Activated CD8-positive, alpha-beta memory T cell treated with anti-CD3 and anti-CD28 coated beads, Interleukin-2, amount 50 U/mL, for 48 hours (primary cell): ENCODE results near the gene PRELP.
"Not testable (repeated sequence)": the region's sequence is repeated elsewhere in the genome, so short reads cannot be mapped to it uniquely, and the experiment has no call there.

Experiments
- DNase-seq: peaks from one replicate; pipeline ENCODE4 v3.0.0-alpha.2; 2020

The PRELP gene

DNA sequence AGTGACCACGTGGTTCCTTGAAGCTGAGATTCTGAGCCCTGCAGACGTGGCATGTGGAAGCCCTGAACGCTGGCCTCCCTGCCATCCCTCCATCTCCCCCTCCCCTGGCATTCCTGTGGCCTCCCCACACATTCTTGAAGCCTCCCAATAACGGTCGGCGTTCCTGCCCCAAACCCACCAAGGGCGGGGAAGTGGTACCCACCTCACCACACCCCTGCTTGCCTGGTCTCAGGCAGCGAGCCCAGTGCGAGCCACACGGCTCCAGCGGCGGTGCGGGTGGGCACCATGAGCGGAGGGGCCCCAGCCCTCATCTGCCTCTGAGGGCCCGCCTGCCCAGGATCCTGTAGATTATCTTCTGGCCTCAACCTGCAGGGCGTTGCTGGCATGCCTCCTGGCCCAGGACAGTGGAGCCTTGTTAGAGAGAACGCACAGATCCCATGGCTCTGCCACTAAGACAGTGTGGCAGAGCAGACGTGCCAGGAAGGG is 20.6 kb upstream of the PRELP start:
- DNase-seq, result no peak

DNA sequence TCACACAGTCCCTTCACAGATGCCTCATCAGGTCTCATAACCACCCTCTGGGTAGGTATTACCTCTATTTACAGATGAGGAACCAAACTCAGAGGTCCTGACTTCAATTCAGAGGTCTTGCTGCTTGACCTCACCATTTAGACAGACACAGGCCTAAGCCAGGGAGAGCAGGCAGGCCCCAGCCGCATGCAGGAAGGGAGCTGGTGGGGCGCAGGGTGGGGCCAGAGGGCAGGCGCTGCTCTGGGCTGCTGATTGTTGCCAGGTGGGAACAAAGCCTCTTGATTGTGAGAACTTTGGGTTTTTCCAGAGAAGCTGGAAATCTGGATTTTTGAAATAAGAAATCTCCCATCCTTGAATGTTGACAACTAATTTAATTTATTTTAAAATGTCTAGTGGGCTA is 19.9 kb upstream of the PRELP start:
- DNase-seq, result no peak

DNA sequence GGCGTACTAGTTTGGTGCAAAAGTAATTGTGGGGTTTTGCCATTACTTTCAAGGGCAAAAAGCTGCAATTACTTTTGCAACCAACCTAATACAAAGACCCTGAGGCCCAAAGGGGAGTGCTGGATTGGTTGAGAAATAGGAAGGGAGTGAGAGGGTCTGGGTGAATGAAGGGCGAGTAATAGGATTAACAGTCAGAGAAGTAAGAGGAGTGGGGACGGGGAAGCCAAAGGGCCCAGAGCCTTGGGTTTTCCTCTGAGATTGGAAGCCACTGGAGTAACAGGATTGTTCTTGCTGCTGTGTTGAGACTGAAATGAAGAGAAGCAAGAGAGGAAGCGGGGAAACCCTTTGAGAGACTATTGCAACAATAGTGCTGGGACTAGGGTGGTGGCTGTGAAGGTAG is 19.0 kb upstream of the PRELP start:
- DNase-seq, result no peak

DNA sequence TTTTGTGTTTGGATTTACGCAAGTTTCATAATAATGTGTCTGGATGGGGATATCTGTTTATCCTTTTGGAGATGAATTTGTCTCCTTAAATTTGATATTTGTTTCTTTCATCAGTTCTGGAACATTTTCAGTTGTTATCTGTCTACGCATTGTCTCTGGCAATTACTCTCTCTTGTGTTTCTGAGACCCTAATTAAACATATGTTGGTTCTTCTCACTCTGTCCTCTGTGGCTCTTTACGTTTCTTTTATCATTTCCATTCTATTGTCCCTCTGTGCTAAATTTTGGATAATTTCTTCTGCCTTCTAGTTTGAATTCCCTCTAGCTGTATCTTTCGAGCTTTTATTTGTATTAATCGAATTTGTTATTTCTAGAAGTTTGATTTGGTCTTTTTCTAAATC is 17.5 kb upstream of the PRELP start:
- DNase-seq, result no peak

DNA sequence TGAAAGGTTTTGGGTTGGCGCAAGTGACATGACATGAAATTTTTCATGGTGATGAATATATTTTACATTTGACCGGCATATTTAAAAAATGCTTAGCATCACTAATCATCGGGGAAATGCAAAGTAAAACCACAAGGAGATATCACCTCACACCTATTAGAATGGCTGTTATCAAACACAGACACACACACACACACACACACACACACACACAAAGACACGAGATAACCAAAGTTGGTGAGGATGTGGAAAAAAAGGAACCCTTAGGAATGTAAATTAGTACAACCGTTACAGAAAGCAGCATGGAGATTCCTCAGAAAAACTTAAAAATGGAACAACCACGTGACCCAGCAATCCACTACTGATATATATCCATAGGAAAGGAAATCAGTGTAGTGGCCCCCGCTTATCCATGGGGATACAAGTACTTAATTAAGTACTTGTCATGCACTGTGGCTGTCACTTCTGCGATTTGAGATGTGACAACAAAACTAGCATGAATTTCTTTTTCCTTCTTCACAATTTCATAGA is 15.9 kb upstream of the PRELP start:
- no peak for DNase-seq

DNA sequence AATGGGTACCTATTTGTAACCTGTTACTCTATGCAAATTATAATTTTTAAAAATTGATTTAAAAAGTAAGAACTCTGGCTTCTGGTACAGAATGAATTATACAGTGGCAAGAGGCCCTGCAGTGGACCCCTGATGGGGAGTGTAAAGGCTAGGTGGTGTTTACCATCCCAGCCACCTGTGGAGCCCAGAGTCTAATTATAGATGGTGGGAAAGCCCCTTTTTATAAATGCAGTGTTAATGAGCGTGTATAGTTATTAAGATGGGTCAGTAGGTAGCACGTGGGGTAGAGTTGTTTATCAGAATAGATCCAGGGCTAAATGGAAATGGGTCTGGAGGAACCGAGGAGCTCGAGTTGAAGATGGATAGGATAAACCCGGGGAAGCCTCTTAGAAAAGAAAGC is 13.9 kb upstream of the PRELP start:
- DNase-seq, result no peak

DNA sequence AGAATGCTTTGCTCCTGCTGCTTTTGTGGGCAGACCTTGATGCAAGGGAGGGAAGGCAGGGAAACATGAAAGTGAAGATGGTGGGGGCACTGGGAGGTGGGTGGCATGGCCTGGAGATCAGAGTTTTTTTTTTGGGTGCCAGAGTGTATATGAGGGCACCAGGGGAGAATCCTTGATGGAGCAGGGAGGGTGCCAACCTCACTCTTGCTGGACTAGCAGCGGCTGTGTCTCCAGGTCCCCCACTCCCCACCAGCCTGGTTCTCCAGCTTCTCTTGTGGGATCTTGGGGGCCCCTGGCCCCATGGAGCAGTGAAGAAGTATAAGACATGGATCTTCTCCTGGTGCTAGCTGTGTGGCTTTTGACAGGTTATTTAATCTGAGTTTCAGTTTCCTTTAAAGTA is 13.5 kb upstream of the PRELP start:
- no peak for DNase-seq

DNA sequence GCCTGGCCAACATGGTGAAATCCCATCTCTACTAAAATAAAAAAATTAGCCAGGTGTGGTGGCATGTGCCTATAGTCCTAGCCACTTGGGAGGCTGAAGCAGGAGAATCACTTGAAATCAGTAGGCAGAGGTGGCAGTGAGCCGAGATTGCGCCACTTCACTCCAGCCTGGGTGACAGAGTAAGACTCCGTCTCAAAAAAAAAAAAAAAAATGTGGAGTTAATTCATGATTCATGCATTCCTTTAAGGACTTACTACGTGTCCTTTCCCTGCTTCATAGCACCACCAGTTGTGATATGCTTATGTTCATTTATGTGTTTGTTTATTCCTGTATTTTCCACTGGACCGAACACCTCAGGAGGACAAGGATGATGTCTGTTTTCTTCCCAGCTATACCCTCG is 12.7 kb upstream of the PRELP start:
- no peak for DNase-seq

DNA sequence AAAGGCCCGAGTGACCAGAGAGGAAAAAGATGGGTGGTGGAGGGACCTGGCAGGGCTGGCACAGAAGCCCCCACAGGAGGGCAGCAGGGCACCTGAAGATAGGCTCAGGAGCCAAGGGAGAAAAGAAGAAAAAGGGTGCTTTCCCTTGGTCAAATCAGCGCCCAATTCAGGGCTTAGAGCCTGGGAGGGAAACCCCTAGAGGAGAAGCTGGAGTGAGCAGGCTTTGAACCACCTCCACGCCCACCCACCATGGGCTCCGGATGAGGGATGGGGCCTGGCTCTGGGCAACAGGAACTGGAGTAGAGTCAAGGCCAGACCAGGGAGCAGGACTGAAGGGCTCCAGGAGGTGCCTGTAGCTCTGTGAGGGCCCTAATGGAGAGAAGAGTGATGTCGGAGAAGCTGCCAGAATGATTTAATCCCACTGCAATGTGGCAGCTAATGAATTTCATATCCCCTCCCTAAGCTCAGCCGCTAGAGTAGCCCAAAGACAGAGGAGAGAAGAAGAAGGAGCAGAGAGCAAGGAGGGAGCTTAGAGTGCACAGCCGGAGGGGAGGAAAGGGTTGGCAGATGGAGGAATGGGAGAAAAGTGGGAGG is 12.0 kb upstream of the PRELP start:
- no peak for DNase-seq

DNA sequence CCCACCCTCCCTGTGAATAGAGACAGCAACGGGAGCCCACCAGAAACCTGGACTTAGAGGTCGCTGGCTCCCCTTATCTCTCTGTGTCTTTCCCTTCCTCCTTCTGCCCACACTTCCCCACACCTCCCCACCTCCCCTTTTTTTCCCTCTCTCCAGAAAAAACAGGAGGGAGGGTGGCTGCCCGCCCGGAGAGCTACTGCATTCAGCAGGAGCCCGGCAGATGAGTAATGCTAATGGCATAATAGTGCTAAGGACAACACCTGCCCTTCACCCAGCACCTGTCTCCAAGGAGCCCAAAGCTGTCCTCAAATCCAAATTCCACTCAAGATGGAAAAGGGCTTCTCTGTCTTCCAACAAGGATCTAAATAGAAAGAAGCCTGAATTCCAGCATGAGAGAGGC is 11.4 kb upstream of the PRELP start:
- DNase-seq, result no peak

DNA sequence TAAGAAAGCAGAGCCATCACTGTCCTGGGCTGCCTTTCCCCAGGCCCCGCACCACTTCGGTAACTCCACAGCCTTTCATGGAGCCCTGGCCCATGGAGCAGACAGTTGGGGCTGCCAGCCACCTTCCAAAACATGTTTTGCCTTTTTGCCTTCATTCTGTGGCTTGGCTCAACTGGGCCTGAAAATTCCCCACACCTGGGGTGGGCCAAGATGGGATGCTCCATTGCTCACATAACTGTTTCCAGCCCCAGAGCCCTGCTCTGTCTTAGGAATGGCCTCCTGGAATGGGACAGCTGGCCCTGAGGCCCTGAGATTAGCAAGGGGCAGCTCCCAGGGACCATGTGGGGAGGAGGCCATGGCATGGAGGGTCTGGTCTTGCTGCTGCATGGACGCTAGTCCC is 10.9 kb upstream of the PRELP start:
- DNase-seq, result no peak

DNA sequence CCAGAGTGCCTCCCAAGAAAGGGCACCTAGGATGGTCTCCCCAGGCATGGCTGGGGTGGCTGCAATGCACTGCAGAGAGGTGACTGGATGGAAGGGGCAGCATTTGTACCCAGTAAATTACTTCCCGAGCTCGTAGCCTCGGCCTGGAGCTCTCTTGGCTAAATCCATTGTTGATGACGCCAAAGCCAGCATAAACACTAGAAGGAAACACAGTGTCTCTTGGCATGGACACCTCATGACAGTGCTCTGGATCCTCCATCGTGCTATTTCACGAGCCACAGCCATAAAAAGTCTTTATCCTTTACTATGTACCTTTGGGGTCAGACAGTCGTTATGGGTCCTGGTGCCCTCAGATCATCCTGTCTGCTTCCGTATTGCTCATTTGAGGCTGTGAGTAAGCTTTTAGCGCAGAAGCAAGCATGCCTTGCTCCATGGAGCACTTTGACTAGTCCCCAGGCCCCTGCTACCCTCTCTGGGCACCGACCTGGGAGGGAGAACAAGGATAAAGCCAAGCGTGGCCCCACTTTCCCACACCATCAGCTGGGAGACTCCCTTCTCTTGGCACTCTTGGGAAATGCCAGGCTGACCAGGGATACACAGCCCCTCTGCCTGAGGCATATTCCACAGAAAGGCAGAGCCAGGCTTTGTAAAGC is 10.3 kb upstream of the PRELP start:
- DNase-seq, result no peak

DNA sequence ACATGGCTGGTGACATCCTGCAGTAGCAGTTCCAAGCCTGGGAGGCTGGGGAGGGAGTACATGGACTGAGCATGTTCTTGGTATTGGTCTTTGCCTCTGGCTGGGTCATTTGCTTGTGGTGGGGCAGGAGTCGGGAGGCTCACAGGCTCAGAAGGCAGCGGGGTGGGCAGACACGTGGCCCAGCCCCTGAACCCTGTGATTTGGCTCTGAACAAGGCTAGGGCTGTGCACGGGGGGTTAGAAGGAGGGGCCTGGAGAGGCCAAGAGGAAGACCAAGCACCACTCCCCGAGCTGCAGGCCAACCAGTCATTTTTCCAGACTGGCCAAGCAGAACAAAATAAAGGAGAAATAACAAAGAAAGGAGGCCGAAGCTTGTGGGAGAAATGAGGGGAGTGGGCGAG is 9.7 kb upstream of the PRELP start:
- no peak for DNase-seq

DNA sequence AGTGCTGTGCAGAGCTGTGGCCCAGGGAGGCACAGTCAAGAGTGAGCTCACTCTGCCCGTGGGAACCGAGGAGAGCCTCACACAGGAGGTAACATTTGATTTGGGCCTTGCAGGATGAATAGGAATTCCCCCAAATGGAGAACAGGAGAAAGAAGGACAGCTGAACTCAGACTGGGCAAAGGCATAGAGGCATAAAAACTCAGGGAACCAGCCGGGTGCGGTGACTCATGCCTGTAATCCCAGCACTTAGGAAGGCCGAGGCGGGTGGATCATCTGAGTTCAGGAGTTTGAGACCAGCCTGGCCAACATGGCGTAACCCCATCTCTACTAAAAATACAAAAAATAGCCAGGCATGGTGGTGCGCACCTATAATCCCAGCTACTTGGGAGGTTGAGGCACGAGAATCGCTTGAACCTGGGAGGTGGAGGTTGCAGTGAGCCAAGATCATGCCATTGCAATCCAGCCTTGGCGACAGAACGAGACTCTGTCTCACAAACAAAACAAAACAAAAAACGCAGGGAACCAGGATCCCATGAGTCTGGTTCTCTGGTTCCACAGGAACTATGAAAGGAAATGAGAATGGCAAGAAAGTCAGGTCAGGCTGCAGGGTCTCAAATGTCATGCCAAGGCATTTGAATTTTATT is 8.6 kb upstream of the PRELP start:
- DNase-seq, result not testable (repeated sequence)

DNA sequence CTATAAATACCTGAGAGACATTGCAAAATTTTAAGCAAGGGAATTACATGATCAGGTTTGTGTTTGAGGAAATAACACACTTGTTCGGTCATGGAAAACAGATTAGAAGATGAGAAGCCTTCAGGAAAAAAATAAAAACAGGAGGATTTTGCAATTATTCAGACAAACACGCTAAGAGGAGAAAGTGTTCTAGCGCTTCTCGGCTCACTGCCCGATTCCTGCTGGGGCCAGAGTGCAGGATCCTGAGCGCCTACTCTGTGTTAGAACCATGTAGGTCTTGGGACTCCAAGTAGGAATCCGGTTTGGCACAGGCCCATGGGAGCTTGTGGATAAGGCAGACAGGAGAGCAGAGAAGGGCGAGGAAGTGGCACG is 8.1 kb upstream of the PRELP start:
- DNase-seq, result no peak

DNA sequence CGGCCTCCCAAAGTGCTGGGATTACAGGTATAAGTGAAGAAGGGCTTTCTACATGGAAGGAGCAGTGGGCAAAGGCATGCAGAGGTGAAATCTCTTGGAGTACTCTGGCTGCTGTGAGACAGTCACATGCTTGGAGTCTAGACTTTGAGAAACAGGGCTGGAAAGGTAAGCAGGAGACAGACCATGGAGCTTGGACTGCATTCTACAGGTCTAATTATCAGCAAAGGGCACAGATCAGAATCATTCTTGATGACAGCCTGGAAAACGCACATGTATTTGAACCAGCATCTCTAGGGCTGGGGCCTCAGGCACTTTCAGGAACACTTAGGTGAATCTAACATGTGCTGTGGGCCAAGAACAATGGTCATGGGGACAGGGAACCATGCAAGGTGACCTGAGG is 7.3 kb upstream of the PRELP start:
- DNase-seq, result no peak

DNA sequence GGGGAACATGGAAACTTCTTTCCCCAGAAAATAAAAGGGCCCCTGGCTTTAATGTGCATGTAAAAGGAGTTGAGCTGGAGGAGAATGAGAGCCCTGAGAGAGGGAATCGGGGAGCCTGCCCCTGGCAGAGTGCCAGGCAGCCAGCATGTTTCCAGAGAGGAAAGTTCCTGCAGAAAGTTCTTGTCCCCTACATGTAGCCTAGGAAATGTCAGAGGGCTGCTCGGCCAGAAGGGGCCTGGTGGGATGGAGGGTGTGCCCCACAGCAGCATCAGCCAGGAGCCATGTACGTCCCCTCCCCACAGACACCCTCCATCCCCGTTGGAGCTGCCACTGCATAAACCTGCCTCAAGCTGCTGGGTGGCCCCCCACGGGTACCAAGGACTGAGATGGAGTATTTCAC is 5.4 kb upstream of the PRELP start:
- no peak for DNase-seq

DNA sequence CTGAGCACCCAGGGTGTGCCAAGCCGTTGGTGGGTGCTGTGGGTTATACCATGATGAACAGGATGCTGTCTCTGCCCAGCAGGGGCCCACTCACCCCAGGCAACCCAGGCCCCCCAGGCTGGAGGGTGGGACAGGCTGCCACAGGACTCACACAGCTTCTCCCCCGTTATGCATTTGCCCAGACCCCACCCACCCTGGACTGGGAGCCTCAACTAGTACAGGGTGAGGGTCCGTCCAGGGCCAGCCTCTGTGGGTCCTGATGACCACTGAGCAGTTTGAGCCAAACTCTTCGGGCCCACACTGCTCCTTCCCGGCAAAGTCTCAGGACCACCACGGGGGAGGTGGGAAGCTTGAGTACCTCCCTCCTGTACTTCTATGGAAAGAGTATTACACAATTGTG is 3.8 kb upstream of the PRELP start:
- DNase-seq, result no peak

DNA sequence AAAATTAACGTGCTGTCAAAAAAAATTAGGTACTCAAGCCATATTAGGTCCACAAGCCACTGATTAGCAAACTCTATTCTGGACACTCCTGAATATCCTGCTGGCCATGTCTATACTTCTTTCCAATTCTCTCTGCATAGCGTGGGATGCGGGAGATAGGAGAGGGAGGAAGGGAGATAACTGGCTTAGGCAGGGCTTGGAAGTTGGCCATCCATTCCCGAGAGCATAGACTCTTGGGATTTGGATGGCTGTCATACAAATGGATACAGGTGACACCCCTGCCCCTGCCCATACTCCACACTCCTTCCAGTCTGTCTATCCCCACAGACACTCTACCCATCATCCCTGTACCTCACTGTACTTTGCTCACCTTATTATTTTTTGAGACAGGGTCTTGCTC is 2.3 kb upstream of the PRELP start:
- no peak for DNase-seq

DNA sequence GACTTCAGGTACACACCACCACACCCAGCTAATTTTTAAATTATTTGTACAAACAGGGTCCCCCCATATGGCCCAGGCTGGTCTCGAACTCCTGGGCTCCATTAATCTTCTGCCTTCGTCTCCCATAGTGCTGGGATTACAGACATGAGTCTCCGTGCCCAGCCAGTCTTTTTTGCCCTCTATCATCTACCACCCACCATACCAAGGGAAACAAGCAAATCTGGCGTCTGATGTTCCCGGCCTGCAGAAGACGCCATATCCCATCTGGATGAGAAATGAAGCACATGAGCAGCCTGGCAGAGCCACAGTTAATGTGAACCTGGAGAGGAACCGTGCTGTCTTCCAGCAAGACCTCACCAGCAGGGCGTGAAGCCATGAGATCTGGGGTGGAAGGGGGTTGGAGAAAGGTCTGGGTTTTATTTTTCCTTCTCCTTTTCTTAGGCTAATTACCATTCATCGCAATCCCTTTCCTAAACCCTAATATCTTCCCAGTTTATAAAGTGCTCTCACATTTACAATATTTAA is 1.8 kb upstream of the PRELP start:
- no peak for DNase-seq

DNA sequence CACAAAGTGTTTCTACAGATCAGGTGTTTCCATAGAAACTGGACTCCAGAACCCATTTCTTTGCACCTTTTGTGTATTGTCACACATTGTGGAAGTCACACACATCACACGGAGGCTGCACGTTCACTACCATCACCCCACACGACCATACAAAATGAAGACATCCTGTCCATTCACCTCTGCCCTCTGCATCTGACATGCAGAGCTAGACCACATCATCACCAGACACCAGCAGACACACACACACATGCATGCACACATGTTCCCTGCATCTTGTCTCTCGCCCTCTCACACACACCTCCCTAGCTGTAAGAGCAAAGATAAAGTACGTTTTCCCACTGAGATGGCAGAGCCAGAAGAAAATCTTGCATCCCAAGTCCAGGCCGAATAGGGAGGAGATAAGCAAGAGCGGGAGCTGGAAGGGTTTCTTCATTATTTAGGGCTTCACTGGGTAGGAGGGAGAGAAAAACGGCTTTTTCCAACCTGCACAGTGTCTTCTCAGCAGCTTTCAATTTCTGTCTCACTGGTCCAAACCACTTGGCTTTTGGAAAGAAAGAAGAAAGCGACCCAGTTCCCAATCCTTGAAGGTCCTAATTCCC is 709 bp downstream of the PRELP start:
- no peak for DNase-seq

DNA sequence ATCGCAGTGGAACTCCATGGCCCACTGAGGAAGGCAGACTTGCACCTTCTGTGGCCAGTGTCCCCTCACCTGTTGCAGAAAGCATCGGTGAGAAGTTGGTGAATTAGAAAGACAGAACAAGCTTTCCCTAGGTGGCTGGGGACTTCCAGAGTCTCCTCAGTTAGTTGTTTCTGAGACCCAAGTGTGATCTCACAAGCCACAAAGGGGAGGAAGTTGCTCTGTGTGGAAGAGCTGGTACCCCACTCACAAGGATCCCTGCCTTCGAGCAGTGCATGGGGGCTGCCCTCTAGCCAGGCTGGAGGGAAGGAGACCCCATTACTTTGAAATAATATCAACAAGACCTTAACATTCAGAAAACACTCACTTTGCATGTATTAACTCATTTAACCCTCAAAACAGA is 2.1 kb downstream of the PRELP start:
- DNase-seq, result no peak

DNA sequence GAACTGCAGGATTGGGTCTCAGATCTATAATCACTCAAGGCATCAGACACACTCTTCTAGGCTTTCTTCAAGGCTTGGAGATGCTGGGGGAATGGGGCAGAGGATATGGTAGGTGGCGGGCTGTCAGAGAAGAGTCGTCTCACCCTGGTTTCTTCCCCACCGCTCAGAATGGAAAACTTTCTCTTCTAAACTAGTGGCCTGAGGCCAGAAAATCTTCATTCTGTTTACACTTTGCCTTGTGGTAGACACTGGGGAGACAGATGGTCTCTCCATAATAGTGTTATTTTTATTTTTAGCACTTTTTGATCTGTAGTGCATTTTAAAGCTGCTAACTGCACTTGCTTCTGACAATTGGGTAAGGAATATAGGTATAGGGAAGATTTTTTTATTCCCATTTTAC is 2.6 kb downstream of the PRELP start:
- DNase-seq, result no peak

DNA sequence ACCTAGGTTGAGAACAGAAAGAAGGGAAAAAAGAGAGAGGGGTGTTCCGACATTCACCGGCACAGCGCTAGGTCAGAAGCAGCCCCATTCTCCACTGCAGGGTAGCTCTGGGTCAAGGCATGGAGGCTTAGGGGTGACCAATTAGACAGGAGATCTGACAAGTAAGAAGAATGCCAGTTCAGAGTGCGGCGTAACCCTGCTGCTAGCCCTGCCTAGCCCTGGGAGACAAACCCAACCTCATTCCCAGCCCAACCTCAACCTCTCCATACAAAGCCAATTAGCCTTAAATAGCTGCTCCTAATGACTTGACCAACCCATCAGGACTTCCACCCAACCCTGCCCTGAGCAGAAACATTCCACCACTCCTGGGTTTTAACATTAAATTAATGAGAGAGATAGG is 3.4 kb downstream of the PRELP start:
- no peak for DNase-seq
